Forelimb muscle (tissue), 1 donor: ENCODE measurements around the gene FYCO1. TPM values are rescaled to one million over a fixed set of nuclear protein-coding genes. Genes with fewer than 3 reads are reported as not detected.
"Not testable (repeated sequence)": the region's sequence is repeated elsewhere in the genome, so short reads cannot be mapped to it uniquely, and the experiment has no call there.

ENCODE experiments used
- DNase-seq: peaks from one replicate; pipeline ENCODE4 v3.0.0-alpha.2; 2013; ENCODE audit warnings: low read depth
- polyA plus RNA-seq: library from polyadenylated mRNA; unstranded; fragments of 120-200 nt; gene quantifications from one replicate; pipeline ENCODE4 v1.2.1, GENCODE V29; 2013; ENCODE audit not compliant: insufficient read length

FYCO1 gene
- polyA plus RNA-seq, 1 donor, result 33.7 TPM

- DNase-seq, result no peak
Measured at GRCh38 chr3:46010519-46011113, 15.0 kb upstream of the FYCO1 start.

GRCh38 chr3:46008058-46008457 lies 12.4 kb upstream of the FYCO1 start:
- DNase-seq, result no peak

GRCh38 chr3:46007280-46007679 lies 11.7 kb upstream of the FYCO1 start:
- no peak for DNase-seq

- DNase-seq, result peak; percentile 52
Measured at GRCh38 chr3:46006238-46007032, 10.8 kb upstream of the FYCO1 start.

GRCh38 chr3:46003706-46004105 lies 8.1 kb upstream of the FYCO1 start:
- not testable (repeated sequence) for DNase-seq

GRCh38 chr3:46001178-46001577 lies 5.6 kb upstream of the FYCO1 start:
- DNase-seq, result no peak

GRCh38 chr3:45997942-45998341 lies 2.3 kb upstream of the FYCO1 start:
- no peak for DNase-seq

- DNase-seq, result not testable (repeated sequence)
Measured at GRCh38 chr3:45997499-45997898, 1.9 kb upstream of the FYCO1 start.

- DNase-seq, result no peak
Measured at GRCh38 chr3:45994419-45995235, 997 bp downstream of the FYCO1 start.

GRCh38 chr3:45993421-45994027 lies 2.1 kb downstream of the FYCO1 start:
- no peak for DNase-seq

GRCh38 chr3:45992821-45993221 lies 2.8 kb downstream of the FYCO1 start:
- DNase-seq, result no peak

GRCh38 chr3:45992133-45992729 lies 3.4 kb downstream of the FYCO1 start:
- DNase-seq, result no peak

GRCh38 chr3:45991341-45991740 lies 4.3 kb downstream of the FYCO1 start:
- DNase-seq, result no peak

- no peak for DNase-seq
Measured at GRCh38 chr3:45990181-45990580, 5.4 kb downstream of the FYCO1 start.

GRCh38 chr3:45988804-45989203 lies 6.8 kb downstream of the FYCO1 start:
- DNase-seq, result no peak

GRCh38 chr3:45988362-45988761 lies 7.3 kb downstream of the FYCO1 start:
- no peak for DNase-seq

GRCh38 chr3:45987368-45988291 lies 8.0 kb downstream of the FYCO1 start:
- DNase-seq, result no peak

GRCh38 chr3:45986303-45986982 lies 9.2 kb downstream of the FYCO1 start:
- DNase-seq, result no peak

- no peak for DNase-seq
Measured at GRCh38 chr3:45985532-45986302, 9.9 kb downstream of the FYCO1 start.
